ENCODE measurements around the gene ZSCAN22. TPM values are rescaled to one million over a fixed set of nuclear protein-coding genes. Genes with fewer than 3 reads are reported as not detected.

The ZSCAN22 gene
- total and polyA plus RNA-seq, 2 of the 13 experiments (the other 11 are each of a cell fraction or from before 2014, with no cell fraction given), result 2.5 to 3.5 TPM

- TF ChIP-seq, protein P1, sequence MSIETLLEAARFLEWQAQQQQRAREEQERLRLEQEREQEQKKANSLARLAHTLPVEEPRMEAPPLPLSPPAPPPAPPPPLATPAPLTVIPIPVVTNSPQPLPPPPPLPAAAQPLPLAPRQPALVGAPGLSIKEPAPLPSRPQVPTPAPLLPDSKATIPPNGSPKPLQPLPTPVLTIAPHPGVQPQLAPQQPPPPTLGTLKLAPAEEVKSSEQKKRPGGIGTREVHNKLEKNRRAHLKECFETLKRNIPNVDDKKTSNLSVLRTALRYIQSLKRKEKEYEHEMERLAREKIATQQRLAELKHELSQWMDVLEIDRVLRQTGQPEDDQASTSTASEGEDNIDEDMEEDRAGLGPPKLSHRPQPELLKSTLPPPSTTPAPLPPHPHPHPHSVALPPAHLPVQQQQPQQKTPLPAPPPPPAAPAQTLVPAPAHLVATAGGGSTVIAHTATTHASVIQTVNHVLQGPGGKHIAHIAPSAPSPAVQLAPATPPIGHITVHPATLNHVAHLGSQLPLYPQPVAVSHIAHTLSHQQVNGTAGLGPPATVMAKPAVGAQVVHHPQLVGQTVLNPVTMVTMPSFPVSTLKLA (IDR thresholded peaks at IDR 0.05), result peak; percentile 83
- TF ChIP-seq ZFP90 (CRISPR knock-in tag; IDR thresholded peaks at IDR 0.05; ENCODE audit: borderline replicate concordance) (no peak), SMC3 (IDR thresholded peaks at IDR 0.05; ENCODE audit: low read length) (no peak), ZBTB1 (CRISPR knock-in tag; IDR thresholded peaks at IDR 0.05; ENCODE audit: borderline replicate concordance) (no peak), EZH2 (conservative IDR thresholded peaks at IDR 0.05; ENCODE audit: low read depth, low read length) (no peak), MEF2D (CRISPR knock-in tag; IDR thresholded peaks at IDR 0.05) (peak; percentile 88; the same call in 1 of the 2 replicates), DRAP1 (CRISPR knock-in tag; IDR thresholded peaks at IDR 0.05) (peak; percentile 31; the same call in 1 of the 2 replicates), RFXANK (CRISPR knock-in tag; IDR thresholded peaks at IDR 0.05) (no peak)
- TF ChIP-seq, protein P2, sequence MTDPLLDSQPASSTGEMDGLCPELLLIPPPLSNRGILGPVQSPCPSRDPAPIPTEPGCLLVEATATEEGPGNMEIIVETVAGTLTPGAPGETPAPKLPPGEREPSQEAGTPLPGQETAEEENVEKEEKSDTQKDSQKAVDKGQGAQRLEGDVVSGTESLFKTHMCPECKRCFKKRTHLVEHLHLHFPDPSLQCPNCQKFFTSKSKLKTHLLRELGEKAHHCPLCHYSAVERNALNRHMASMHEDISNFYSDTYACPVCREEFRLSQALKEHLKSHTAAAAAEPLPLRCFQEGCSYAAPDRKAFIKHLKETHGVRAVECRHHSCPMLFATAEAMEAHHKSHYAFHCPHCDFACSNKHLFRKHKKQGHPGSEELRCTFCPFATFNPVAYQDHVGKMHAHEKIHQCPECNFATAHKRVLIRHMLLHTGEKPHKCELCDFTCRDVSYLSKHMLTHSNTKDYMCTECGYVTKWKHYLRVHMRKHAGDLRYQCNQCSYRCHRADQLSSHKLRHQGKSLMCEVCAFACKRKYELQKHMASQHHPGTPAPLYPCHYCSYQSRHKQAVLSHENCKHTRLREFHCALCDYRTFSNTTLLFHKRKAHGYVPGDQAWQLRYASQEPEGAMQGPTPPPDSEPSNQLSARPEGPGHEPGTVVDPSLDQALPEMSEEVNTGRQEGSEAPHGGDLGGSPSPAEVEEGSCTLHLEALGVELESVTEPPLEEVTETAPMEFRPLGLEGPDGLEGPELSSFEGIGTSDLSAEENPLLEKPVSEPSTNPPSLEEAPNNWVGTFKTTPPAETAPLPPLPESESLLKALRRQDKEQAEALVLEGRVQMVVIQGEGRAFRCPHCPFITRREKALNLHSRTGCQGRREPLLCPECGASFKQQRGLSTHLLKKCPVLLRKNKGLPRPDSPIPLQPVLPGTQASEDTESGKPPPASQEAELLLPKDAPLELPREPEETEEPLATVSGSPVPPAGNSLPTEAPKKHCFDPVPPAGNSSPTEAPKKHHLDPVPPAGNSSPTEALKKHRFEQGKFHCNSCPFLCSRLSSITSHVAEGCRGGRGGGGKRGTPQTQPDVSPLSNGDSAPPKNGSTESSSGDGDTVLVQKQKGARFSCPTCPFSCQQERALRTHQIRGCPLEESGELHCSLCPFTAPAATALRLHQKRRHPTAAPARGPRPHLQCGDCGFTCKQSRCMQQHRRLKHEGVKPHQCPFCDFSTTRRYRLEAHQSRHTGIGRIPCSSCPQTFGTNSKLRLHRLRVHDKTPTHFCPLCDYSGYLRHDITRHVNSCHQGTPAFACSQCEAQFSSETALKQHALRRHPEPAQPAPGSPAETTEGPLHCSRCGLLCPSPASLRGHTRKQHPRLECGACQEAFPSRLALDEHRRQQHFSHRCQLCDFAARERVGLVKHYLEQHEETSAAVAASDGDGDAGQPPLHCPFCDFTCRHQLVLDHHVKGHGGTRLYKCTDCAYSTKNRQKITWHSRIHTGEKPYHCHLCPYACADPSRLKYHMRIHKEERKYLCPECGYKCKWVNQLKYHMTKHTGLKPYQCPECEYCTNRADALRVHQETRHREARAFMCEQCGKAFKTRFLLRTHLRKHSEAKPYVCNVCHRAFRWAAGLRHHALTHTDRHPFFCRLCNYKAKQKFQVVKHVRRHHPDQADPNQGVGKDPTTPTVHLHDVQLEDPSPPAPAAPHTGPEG (CRISPR knock-in tag; IDR thresholded peaks at IDR 0.05), result peak; percentile 67
- TF ChIP-seq, protein P3, sequence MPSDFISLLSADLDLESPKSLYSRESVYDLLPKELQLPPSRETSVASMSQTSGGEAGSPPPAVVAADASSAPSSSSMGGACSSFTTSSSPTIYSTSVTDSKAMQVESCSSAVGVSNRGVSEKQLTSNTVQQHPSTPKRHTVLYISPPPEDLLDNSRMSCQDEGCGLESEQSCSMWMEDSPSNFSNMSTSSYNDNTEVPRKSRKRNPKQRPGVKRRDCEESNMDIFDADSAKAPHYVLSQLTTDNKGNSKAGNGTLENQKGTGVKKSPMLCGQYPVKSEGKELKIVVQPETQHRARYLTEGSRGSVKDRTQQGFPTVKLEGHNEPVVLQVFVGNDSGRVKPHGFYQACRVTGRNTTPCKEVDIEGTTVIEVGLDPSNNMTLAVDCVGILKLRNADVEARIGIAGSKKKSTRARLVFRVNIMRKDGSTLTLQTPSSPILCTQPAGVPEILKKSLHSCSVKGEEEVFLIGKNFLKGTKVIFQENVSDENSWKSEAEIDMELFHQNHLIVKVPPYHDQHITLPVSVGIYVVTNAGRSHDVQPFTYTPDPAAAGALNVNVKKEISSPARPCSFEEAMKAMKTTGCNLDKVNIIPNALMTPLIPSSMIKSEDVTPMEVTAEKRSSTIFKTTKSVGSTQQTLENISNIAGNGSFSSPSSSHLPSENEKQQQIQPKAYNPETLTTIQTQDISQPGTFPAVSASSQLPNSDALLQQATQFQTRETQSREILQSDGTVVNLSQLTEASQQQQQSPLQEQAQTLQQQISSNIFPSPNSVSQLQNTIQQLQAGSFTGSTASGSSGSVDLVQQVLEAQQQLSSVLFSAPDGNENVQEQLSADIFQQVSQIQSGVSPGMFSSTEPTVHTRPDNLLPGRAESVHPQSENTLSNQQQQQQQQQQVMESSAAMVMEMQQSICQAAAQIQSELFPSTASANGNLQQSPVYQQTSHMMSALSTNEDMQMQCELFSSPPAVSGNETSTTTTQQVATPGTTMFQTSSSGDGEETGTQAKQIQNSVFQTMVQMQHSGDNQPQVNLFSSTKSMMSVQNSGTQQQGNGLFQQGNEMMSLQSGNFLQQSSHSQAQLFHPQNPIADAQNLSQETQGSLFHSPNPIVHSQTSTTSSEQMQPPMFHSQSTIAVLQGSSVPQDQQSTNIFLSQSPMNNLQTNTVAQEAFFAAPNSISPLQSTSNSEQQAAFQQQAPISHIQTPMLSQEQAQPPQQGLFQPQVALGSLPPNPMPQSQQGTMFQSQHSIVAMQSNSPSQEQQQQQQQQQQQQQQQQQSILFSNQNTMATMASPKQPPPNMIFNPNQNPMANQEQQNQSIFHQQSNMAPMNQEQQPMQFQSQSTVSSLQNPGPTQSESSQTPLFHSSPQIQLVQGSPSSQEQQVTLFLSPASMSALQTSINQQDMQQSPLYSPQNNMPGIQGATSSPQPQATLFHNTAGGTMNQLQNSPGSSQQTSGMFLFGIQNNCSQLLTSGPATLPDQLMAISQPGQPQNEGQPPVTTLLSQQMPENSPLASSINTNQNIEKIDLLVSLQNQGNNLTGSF (CRISPR knock-in tag; IDR thresholded peaks at IDR 0.05), result no peak; the same call in 1 of the 2 replicates
- TF ChIP-seq, protein P4, sequence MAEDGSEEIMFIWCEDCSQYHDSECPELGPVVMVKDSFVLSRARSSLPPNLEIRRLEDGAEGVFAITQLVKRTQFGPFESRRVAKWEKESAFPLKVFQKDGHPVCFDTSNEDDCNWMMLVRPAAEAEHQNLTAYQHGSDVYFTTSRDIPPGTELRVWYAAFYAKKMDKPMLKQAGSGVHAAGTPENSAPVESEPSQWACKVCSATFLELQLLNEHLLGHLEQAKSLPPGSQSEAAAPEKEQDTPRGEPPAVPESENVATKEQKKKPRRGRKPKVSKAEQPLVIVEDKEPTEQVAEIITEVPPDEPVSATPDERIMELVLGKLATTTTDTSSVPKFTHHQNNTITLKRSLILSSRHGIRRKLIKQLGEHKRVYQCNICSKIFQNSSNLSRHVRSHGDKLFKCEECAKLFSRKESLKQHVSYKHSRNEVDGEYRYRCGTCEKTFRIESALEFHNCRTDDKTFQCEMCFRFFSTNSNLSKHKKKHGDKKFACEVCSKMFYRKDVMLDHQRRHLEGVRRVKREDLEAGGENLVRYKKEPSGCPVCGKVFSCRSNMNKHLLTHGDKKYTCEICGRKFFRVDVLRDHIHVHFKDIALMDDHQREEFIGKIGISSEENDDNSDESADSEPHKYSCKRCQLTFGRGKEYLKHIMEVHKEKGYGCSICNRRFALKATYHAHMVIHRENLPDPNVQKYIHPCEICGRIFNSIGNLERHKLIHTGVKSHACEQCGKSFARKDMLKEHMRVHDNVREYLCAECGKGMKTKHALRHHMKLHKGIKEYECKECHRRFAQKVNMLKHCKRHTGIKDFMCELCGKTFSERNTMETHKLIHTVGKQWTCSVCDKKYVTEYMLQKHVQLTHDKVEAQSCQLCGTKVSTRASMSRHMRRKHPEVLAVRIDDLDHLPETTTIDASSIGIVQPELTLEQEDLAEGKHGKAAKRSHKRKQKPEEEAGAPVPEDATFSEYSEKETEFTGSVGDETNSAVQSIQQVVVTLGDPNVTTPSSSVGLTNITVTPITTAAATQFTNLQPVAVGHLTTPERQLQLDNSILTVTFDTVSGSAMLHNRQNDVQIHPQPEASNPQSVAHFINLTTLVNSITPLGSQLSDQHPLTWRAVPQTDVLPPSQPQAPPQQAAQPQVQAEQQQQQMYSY (CRISPR knock-in tag; IDR thresholded peaks at IDR 0.05), result no peak; the same call in 1 of the 2 replicates
Measured at GRCh38 chr19:58362272-58362994, 35.6 kb downstream of the ZSCAN22 start, which contains the start of gene ZNF497 (continued).
